GM03348 (cell line): ENCODE data around the gene PDLIM7.

ENCODE experiments used
- DNase-seq: peaks from one replicate; pipeline ENCODE4 v3.0.0; 2012; ENCODE audit warnings: low spot score

PDLIM7 gene

DNA sequence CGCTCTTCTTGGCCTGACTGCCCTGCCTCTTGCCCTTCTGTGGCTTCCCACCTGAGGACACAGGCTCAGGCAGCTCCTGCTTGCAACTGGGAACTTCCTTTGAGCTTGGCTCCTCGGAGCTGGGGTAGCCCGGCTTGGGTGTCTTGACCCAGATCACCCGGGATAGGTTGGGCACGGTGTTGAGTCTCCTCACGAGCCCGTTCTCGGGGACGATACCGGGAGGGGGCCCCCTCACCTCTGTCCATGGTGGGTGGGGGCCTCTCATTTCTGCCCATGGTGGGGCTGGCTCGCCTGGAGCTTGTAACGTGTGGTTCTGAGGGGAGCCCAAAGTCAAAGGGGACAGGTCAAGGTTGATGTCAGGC lies 27.1 kb upstream of the PDLIM7 start:
- no peak for DNase-seq

DNA sequence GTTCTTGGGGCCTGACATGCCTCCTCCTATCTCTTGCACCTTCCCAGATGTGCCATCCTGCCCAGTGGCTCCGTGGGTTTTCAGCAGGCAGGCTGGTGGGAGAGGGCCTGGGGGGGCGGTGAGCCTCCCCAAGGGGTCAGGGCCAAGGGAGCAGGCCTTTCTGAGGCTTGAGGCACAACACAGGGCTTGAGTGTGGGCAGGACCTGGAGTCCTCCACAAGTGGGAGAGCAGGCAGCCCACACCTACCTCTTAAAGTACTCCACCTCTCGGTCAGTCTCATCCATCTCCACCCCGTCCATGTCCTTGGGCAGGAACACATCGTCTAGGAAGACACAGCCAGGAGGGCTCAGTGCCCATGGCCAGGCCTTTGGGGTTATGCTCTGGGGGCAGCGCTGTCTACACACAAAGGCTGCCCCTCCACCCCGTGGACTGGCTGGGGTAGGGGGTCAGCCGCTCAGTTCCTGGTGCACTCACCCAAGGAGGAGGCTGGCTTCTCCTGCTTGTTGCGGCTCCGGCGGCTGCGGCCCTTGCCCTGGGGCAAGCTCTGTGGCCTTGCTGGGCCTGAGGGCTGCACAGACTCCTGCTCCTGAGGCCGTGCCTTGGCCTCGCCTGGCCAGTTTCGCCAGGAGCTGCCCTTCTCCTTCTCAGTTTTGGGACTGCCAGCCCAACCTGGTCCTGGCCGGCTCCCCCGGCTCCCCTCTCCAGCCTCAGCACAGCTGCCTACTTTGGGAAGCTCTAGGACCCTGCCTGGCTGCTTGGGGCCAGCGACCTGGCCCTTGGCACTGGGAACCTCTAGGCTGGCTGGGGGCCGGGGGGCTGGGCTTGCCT lies 26.5 kb upstream of the PDLIM7 start:
- DNase-seq: no peak

DNA sequence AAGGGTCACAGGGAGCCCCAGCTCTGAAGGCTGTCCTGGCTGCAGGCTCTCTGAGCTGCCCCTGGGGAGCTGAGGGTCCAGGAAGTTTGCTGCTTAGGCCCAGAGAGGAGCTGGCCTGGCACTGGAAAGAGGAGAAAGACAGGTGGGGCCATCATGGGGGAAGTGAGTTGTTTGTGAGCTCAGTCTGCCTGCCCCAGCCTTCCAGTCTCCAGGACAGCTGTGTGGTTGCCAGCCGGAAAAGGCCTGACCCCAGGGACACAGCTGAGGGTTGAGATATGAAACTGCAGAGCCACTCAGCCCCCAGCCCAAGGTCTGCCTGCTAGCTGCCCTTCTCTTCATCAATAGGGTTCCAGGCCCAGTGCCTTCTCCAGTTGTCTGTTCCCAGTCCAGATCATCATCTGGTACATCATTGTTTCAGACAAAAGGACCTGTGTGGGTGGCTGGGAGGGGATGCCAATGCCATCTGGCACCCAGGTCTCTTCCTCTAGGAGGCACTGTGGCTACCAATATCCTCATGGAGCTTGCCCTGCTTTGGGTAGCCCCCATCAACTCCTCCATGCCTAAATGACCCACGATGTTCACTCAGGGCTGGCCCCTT lies 23.6 kb upstream of the PDLIM7 start:
- no peak for DNase-seq

DNA sequence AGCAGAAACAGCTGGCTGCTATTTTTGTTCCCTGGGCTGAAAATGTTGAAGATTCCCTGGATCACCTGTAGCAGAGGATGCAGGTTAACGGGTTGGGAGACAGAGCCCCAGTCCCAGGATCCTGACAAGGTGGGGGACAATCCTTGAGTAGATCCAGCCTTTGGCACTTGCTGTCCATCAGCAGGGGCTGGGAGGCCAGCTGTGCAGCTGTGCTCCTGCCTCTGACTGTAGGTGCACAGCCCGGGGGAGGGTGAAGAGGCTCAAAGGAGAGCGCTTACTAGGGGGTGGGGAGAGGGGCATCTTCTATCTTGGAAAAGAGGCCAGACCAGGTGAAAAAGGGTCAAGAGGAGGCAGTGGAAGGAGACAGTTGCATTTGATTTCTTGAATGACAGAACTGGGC lies 22.9 kb upstream of the PDLIM7 start:
- no peak for DNase-seq

DNA sequence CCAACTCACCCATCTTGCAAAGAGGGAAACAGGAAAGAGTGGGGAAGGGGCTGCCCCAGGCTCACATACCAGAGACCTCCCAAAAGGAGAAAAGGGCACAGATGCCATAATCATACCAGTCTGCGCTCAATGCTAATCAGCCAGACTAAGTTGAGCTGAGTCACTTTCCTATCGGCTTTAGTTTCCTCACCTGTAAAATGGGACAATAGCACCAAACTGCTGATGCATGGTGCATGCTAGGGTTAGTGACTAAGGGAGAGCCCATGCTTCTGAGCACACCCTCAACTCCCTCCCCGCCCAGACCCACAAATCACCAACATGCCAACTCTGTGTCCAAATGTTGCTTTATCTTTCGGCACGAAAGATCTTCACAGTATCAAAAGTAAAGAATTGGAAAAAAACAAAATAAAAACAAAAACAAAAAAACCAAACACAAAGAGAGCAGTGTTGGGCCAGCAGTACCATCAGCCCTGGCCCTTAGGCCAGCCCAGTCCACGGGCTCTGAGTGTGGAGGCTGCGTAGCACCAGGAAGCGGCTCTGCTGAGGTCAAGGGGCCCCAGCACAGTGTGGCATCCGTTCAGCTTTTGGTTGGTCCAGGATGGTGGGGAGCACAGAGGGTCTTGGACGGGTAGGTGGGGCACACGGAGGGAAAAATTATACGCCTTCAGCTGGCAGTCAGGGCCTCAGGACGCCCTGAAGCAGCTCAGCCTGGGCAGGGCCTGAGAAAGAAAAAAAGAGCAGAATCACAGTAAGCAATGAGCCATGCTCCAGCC lies 22.2 kb upstream of the PDLIM7 start:
- DNase-seq: no peak

DNA sequence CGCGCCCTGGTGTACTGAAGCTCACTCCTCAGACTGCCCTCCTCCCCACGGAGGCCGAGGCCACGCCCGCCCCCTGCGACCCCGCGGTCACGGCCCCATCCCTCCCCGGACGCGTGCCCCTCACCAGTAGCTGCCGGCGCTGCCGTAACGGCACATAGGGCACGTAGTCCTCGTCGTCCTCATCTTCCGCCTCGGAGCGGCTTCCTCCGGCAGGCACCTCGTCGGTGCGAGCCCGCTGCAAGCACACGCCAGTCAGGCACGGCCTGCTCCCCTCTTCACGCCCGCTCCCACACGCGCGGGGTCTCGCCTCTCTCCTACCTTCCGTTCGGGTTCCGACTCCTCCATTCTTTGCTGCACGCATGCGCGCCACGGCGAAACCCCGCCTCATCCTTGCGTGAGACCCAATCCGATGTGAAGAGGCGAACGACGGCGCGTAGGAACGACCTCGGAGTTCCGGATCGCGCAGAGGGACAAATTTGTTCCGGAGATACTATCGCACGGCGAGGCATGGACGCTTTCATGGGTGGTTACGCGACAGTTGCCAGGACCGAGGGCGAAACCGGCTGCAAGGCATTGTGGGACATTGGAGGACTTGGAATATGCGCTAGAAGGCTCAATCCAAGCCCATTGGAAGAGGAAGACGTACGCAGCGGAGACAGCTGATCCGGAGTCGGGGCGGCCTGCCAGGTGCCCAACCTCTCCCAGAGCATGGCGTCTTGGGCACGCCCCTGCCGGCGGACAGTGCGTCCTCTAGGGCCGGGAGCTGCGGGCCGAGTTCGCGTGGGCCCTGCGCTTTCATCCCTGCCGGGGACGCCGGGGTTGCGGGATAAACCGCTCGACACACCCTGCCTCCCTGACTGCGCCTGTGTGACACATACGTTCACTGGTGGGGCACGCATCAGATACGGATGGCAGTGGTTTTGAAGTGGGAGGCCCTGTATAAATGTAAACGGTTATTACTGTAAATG lies 19.5 kb upstream of the PDLIM7 start, which contains the start of gene DDX41:
DDX41 (minus strand) TSS at position 361 of the 968 bp plus-strand sequence; CDS start at position 345, 16 bp downstream.
- DNase-seq: peak; percentile 97

DNA sequence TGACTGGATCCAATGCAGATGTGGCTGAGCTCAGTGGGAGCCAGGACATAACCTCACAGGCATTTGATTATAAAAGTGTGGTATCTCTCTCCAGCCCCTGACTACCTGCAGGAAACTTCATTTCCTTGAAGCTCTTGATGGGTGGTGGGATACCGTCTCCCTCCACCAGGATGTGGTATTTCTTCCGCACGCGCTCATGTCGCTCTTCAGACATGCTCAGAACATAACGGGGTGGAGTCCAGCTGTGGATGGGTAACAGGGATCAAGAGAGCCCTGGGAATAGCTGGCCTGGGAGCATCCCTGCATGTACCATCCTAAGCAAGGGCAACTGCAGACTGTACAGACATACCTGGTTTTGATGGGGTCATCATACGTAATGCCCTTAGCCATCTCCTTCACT lies 18.2 kb upstream of the PDLIM7 start:
- DNase-seq: no peak

DNA sequence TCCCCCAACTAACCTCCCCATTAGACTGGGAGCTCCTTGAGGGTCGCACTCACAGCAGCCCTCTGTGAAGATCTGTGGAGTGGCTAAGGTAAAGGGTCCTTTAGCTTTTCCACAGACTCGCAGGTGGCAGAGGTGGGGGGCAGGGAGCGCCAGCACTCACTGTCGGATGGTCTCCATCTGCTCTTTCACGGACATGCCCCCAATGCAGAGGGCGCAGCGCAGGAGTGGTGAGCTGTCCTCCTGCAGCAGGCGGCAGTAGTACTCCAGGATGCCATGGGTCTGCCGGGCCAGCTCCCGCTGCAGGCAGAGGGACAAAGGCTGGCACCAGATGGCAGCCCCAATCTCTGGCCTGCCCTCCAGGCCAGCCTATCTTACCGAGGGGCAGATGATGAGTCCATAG lies 17.1 kb upstream of the PDLIM7 start:
- DNase-seq: no peak

DNA sequence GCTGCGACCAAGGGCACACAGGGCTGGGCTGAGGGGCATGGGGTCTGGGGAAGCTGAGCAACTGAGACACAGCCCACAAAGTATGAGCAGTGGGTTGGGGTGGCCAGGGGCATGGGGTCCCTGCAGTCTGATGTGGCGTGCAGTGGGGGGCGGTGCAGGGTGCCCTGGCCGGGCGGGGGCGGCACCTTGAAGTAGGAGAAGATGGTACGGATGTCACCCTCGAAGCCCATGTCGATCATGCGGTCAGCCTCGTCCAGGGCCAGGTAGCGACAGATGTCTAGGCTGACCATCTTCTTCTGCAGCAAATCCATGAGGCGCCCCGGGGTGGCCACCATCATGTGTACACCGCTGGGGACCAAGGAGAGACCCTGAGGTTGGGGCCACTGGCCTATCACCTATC lies 16.1 kb upstream of the PDLIM7 start:
- DNase-seq: no peak

DNA sequence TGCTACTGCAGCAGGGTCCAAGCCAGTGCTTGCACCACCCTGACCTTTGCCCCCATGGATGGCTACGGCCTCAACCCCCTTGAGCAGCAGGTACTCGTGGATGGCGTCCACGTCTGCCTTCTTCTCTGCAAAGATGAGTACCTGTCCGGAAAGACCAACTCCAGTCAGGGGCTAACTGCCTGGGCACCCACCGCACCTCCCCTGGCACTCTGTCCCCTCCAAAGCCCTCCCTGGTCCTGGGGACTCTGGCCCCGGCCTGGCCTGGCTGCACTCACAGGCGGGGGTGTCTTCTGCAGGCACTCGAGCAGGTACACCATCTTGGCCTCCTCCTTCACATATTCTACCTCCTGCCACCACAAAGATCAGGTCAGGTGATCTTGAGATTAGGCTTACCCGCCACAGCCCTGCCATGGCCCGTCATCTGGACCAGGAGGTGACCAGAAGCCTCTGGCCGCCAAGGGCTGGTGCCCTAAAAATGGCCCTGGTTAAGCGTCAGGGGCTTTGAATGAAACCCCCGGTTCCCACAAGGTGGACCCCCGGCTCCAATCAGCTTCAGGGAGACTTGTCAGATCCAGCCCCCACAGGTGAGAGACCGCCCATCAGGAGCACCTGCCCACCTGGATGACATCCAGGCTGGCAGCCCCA lies 15.5 kb upstream of the PDLIM7 start:
- no peak for DNase-seq

DNA sequence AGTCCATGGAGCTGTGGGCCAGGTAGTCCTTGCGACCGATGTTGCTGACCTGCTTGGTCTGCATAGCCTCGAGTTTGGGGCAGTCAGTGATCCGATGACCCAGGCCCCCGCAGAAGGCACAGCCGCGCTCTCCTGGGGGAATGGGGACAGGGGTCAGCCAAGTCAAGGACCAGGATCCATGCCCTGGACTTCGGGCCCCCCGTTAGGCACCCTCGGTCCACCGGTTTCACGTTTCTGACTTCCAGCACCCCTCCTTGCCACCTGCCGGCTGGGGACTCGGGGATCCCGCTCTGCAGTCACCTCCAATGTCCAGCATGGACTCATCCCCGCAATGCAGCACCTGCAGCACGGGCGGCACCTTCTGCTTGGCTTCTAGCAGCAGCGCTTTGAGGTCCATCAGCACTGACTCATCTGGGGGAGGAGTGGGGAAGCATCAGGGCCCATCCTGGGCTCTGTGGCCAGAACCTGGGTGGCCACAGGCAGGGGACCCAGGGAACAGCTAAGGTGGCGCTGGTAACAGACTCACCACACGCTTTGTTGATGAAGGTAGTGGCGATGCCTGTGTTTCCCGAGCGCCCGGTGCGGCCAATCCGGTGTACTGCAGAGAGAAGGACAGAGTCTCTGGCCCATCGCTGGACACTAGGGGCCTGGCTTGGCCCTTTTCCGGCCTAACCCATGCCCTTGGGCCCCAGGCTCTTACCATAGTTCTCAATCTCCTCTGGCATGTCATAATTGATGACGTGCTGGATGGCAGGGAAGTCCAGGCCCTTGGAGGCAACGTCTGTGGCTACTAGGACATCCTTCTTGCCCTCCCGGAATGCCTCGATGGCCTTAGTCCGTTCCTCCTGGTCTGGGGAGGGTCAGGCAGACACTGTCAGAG lies 14.6 kb upstream of the PDLIM7 start:
- DNase-seq: no peak

DNA sequence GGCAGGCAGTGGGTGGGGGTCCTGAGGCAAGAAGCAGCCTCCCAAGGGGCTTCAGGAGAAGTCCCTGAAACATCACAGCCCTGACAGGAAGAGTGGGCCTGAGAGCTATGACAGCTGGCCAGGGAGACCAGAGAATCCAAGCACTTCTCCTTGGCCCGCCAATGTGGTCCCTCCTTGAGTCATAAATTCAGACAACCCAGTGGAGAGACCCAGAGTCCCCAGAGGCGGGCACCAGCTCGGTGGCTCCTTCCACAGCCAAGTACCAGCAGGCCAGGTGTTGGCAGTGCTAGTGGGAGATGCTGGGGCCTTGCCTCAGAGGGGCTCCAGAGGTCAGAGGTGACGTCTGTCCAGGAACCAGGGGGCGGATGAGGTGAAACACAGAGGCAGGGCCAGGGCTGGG lies 13.8 kb upstream of the PDLIM7 start:
- DNase-seq: no peak

DNA sequence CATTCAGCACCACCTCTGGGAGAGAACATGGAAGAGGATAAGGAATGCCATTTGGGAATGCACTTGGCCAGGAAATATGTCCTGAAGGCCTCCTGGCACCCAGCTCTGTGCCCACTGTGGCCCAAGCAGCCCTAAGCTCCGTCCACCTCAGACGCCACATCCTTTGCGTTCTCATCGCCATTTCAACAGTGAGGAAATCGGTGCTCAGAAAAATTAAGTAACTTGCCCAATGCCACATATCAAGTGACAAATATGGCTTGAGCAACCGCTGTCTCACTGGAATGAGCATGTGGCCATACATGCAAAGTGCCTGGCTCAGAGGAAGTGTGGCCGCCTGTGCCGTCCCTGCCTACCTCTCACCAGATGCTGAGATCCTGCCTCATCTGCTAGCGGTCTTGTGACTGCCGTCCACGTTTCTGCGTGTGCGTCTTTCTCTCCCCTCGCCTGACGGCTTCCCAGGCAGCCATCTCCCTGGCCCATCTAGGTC lies 13.2 kb upstream of the PDLIM7 start:
- no peak for DNase-seq

DNA sequence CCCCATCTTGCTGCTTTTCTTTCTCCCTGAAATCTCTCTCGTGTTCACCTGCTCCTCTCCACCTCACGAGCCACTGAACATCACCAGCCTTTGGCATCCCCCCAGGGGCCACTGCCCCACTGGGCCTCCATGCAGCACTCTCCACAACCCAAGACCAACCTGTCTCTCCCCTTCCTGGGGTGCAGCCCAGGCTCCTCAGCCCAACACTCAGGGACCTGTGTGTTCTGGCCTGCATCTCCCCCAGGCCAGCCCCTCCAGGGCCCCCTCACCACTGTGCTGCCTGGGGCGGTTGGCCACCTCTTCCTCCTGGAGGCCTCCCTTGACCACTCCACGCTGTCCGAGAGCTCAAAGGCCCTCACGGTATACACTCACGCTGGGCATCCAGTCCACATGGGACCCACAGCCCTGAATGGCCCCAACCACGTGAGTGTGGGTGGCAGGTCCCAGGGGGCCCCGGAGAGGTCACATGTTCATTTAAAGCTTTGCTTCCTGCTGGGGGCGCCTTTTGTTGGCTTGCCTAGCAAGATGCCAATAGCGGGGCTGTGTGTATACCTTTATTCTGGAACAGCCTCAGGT lies 12.7 kb upstream of the PDLIM7 start:
- DNase-seq: no peak

DNA sequence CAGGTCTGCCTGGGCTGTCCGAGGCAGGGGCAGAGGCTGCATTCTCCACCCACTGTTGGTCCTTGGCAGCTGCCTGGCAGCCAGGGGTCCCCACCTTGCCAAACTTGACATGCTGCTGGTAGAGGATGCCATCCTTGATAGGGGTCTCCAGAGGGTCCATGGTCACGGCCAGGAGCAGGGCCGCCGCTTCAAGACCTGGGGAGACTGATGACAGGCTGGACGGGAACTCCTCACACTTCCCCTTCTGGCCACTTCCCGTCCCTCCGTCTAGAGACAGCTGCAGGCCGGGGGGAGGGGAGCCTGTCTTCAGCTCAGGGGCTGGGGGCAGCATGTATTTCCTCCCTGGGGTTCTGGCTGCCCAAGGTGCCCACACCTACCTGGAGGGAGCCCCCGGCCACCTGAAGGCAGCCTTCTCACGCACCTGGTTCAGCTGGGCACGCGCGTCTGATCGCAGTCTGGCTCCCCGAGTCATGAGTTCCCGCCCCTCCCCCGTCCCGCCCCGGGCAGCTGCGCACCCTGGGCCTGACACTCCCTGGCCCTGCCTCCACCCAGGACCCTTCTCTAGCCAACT lies 12.1 kb upstream of the PDLIM7 start, which contains the start of gene DOK3:
DOK3 (minus strand) TSS at position 446 of the 571 bp plus-strand sequence; CDS start at position 160, 286 bp downstream.
- no peak for DNase-seq

DNA sequence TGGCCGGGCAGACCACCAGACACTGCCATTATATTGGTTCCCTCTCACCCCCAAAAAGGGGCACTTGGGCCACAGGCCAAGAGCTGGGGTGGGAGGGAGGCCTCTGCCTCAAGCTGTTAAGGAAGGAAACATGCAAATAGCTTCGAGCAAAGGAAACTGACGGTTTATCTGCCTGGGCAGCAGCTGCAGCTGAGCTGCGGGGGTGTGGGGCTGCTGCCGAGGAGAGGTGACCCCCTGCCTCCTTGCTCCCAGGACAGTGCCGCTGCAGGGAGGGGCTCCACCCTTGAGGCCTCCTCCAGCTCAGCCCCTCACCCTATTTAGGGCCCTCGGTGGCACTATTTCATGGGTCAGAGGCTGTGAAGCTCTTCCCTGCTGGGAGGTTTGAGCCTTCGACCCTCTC lies 11.4 kb upstream of the PDLIM7 start:
- no peak for DNase-seq

DNA sequence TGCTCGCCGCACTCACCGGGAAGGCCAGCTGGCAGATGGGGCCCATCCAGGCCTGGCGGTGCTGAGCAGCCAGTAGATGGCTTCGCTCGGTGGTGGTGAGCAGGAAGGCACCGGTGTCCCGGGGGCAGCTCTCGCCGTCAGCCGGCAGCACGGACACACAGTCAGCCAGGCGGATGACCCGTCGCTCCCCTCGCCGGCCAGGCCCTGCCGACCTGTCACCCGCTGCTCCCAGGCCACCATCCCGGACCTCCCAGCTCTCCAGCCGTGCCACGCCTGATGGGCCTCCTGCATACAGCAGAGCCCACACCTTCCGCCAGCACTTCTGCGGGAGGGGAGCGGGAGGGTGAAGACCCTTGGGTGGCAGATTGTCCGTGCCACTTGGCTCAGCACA lies 10.8 kb upstream of the PDLIM7 start:
- DNase-seq: no peak

DNA sequence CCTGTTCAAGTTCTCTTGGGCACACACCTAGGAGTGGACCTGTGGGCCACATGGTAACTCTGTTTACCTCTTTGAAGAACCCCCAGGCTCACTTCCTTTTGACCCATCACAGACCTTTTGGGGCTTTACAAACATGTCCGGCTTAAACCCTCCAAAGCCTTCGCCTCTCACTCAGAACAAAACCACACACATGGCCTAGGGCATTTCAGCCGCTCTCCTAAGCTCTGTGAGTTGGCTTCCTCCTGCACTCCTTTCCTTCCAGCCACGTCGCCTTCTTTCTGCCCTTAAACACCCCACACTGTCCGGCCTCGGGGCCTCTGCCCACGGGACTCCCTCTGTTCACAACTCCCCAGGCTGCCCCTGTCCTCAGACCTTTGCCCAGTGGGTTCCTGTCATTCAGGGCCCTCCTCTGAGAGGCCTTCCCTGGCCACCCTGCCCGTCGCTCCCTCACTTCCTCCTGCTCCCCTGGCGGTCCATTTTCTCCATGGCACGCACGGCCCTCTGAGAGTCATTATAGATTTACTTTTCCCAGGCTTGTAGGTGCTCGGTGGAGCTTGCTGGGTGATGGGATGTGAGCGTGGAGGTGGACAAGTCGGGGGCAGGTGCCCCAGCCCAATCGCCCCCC lies 10.3 kb upstream of the PDLIM7 start:
- DNase-seq: no peak

DNA sequence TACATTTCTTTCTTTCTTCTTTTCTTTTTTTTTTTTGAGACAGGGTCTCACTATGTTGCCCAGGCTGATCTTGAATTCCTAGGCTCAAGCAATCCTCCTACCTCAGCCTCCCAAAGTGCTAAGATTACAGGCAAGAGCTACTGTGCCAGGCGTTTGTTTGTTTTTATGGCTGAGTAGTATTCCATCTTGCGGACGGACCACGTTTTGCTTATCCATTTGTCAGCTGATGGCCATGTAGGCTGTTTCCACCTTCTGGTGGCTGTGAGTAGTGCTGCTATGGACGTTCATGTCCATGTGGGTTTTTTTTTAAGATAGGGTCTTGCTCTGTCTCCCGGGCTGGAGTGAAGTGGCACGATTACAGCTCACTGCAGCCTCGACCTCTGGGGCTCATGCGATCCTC lies 9.8 kb upstream of the PDLIM7 start:
- no peak for DNase-seq
